Astrocyte (in vitro differentiated cells and primary cell): Measurements from ENCODE around the gene PMEL. TPM values are rescaled to one million over a fixed set of nuclear protein-coding genes. Genes with fewer than 3 reads are reported as not detected.
A peak's percentile ranks its signal among the peaks of the same experiment; 100 is the strongest.
"Not testable (repeated sequence)": the region's sequence is repeated elsewhere in the genome, so short reads cannot be mapped to it uniquely, and the experiment has no call there.

Experiments used
- DNase-seq: peaks from one replicate; pipeline ENCODE4 v3.0.0-alpha.2; 2010; ENCODE audit warnings: low read depth
- FAIRE-seq: peaks from 2 replicates; lab custom pipeline; 2011; peaks lifted over from hg19 to GRCh38; lab: Jason Lieb, UNC
- H2AFZ ChIP-seq: 2 replicates; pipeline ENCODE4 v1.6.0; 2012; ENCODE audit warnings: low read depth, low read length, inconsistent platforms
- H3K27ac ChIP-seq: 2 replicates; pipeline ENCODE4 v1.5.1; 2011; ENCODE audit warnings: low read depth, low read length, inconsistent platforms
- H3K27me3 ChIP-seq: 2 replicates; pipeline ENCODE4 v1.6.0; 2011; ENCODE audit warnings: low read length, inconsistent platforms; ENCODE audit not compliant: insufficient read depth
- H3K36me3 ChIP-seq: 2 replicates; pipeline ENCODE4 v1.5.1; 2011; ENCODE audit warnings: low read length, inconsistent platforms; ENCODE audit not compliant: insufficient read depth
- H3K4me1 ChIP-seq: 2 replicates; pipeline ENCODE4 v1.5.1; 2011; ENCODE audit warnings: low read length, inconsistent platforms; ENCODE audit not compliant: insufficient read depth
- H3K4me2 ChIP-seq: 2 replicates; pipeline ENCODE4 v1.6.0; 2012; ENCODE audit warnings: low read length, inconsistent platforms
- H3K4me3 ChIP-seq: 2 replicates; pipeline ENCODE4 v1.5.1; 2011; ENCODE audit warnings: low read depth, mild to moderate bottlenecking, low read length, inconsistent platforms; ENCODE audit not compliant: insufficient read depth
- H3K79me2 ChIP-seq: 2 replicates; pipeline ENCODE4 v1.6.0; 2012; ENCODE audit warnings: mild to moderate bottlenecking, low read length, inconsistent platforms; ENCODE audit not compliant: insufficient read depth
- H3K9ac ChIP-seq: 2 replicates; pipeline ENCODE4 v1.6.0; 2012; ENCODE audit warnings: mild to moderate bottlenecking, low read length, inconsistent platforms
- H3K9me3 ChIP-seq: 2 replicates; pipeline ENCODE4 v1.5.1; 2012; ENCODE audit warnings: low read depth, mild to moderate bottlenecking, low read length, inconsistent platforms; ENCODE audit not compliant: insufficient read depth
- H4K20me1 ChIP-seq: 2 replicates; pipeline ENCODE4 v1.6.0; 2012; ENCODE audit warnings: low read length, inconsistent platforms; ENCODE audit not compliant: insufficient read depth
- H3K27ac Mint-ChIP-seq: one replicate; pipeline ENCODE4 v1.8.0; 2021; ENCODE audit warnings: mild to moderate bottlenecking, mixed read lengths; ENCODE audit not compliant: unreplicated experiment
- H3K27me3 Mint-ChIP-seq: one replicate; pipeline ENCODE4 v1.8.0; 2021; ENCODE audit warnings: low read depth, mixed read lengths; ENCODE audit not compliant: unreplicated experiment
- H3K36me3 Mint-ChIP-seq: one replicate; pipeline ENCODE4 v1.8.0; 2021; ENCODE audit warnings: low read depth, mixed read lengths; ENCODE audit not compliant: unreplicated experiment
- H3K4me1 Mint-ChIP-seq: one replicate; pipeline ENCODE4 v1.8.0; 2021; ENCODE audit warnings: low read depth, mixed read lengths; ENCODE audit not compliant: unreplicated experiment
- H3K4me3 Mint-ChIP-seq: one replicate; pipeline ENCODE4 v1.8.0; 2021; ENCODE audit warnings: mild to moderate bottlenecking, moderate library complexity, mixed read lengths; ENCODE audit not compliant: unreplicated experiment
- H3K9me3 Mint-ChIP-seq: one replicate; pipeline ENCODE4 v1.8.0; 2021; ENCODE audit warnings: mild to moderate bottlenecking, mixed read lengths; ENCODE audit not compliant: unreplicated experiment
- CTCF ChIP-seq: IDR thresholded peaks from 2 replicates; pipeline ENCODE4 v1.5.1; 2011; ENCODE audit warnings: low read depth, mild to moderate bottlenecking, inconsistent platforms, low read length, moderate library complexity; ENCODE audit not compliant: insufficient read depth
- EZH2 ChIP-seq: IDR thresholded peaks from 2 replicates; pipeline ENCODE4 v1.6.1; 2012; ENCODE audit warnings: mild to moderate bottlenecking, low read length, inconsistent platforms; ENCODE audit not compliant: insufficient read depth
- total RNA-seq: library from RNA; stranded (reverse); gene quantifications from 2 replicates; pipeline ENCODE4 v1.2.1, GENCODE V29; 2021

Gene PMEL
- total RNA-seq, 1 donor from 2014 or later, result 13.8 TPM

- no peaks in the 10 kb centered on the region for H3K9me3 Mint-ChIP-seq
- H3K4me3 ChIP-seq, result no peak overlapping the region
- H3K9ac ChIP-seq, result no peak overlapping the region
- peaks cover 17% of the 10 kb centered on the region for H3K4me1 Mint-ChIP-seq
- H2AFZ ChIP-seq, result no peak overlapping the region
- TF ChIP-seq EZH2 (no peak), CTCF (no peak)
- no peaks in the 10 kb centered on the region for H3K27me3 ChIP-seq
- H3K36me3 ChIP-seq, result peaks cover 5% of the 10 kb centered on the region
- no peak for FAIRE-seq
- no peaks in the 10 kb centered on the region for H3K9me3 ChIP-seq
- H3K27ac Mint-ChIP-seq, result no peak overlapping the region
- peaks cover 5% of the 10 kb centered on the region for H4K20me1 ChIP-seq
- no peak overlapping the region for H3K4me3 Mint-ChIP-seq
- no peak for DNase-seq
- H3K4me2 ChIP-seq, result no peak overlapping the region
- H3K4me1 ChIP-seq, result peaks cover 13% of the 10 kb centered on the region
- H3K27ac ChIP-seq, result no peak overlapping the region
- H3K27me3 Mint-ChIP-seq, result no peaks in the 10 kb centered on the region
- peaks cover 3% of the 10 kb centered on the region for H3K36me3 Mint-ChIP-seq
- peaks cover 88% of the 10 kb centered on the region for H3K79me2 ChIP-seq
These were observed 43.7 kb downstream of the PMEL start for GRCh38 chr12:55922126-55922525.

- Histone ChIP-seq H3K4me1 (peaks cover 13% of the 10 kb centered on the region), H3K27ac (peak overlapping the region; percentile 48), H3K79me2 (peaks cover 84% of the 10 kb centered on the region), H4K20me1 (peaks cover 29% of the 10 kb centered on the region)
- not testable (repeated sequence) for H3K27me3 Mint-ChIP-seq, H2AFZ ChIP-seq, H3K36me3 Mint-ChIP-seq, H3K27me3 ChIP-seq, H3K9ac ChIP-seq, H3K4me3 ChIP-seq, H3K9me3 Mint-ChIP-seq, H3K4me2 ChIP-seq, H3K36me3 ChIP-seq, FAIRE-seq, H3K4me3 Mint-ChIP-seq, H3K9me3 ChIP-seq
- Mint-ChIP-seq H3K27ac (peak overlapping the region; percentile 66), H3K4me1 (peaks cover 10% of the 10 kb centered on the region)
- peak; percentile 38 for DNase-seq
These were observed 46.8 kb downstream of the PMEL start for GRCh38 chr12:55919032-55919431.

- H3K4me1 Mint-ChIP-seq, result peaks cover 8% of the 10 kb centered on the region
- peaks cover 60% of the 10 kb centered on the region for H3K79me2 ChIP-seq
- no peaks in the 10 kb centered on the region for H3K9me3 Mint-ChIP-seq
- TF ChIP-seq EZH2, result no peak
- no peak for TF ChIP-seq CTCF
- H3K9me3 ChIP-seq, result no peaks in the 10 kb centered on the region
- H3K36me3 Mint-ChIP-seq, result peaks cover 6% of the 10 kb centered on the region
- no peak overlapping the region for H3K4me3 ChIP-seq
- no peak overlapping the region for H3K4me3 Mint-ChIP-seq
- no peaks in the 10 kb centered on the region for H3K27me3 Mint-ChIP-seq
- DNase-seq (no peak), FAIRE-seq (no peak)
- H3K27ac ChIP-seq, result no peak overlapping the region
- no peak overlapping the region for H3K27ac Mint-ChIP-seq
- no peak overlapping the region for H2AFZ ChIP-seq
- H3K36me3 ChIP-seq, result peaks cover 3% of the 10 kb centered on the region
- H4K20me1 ChIP-seq, result peaks cover 26% of the 10 kb centered on the region
- no peak overlapping the region for H3K9ac ChIP-seq
- H3K4me1 ChIP-seq, result peaks cover 13% of the 10 kb centered on the region
- no peak overlapping the region for H3K4me2 ChIP-seq
- no peaks in the 10 kb centered on the region for H3K27me3 ChIP-seq
These were observed 50.4 kb downstream of the PMEL start for GRCh38 chr12:55915482-55915859.
